HG02938 (cell line): Measurements from ENCODE around the gene PTDSS2.

Source experiments
- ATAC-seq: cut with Tn5 transposase; IDR thresholded peaks from one replicate; pipeline ENCODE4 v1.9.1; 2021; ENCODE audit warnings: mild to moderate bottlenecking, moderate library complexity; ENCODE audit not compliant: unreplicated experiment

PTDSS2 gene

GRCh38 chr11:488579-488978 lies 38.5 kb downstream of the PTDSS2 start:
- no peak for ATAC-seq

DNA sequence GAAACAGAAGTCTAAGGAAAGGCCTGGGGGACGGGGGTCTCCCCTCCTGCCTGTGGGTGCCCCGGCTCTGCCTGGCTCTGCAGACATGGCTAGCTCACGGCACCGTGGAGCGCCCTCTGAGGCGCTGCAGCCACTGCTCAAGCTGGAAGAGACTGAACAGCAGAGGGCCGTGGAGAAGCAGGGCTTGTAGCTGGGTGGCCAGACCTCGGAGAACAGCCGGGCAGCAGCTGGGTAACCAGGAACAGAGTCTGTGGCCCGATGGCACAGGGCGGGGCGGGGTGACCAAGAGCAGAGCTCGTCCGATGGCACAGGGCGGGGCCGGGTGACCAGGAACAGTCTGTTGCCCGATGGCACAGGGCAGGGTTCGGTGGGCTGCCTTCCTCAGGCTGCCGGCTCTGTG lies 38.9 kb downstream of the PTDSS2 start:
- no peak for ATAC-seq

GRCh38 chr11:489610-490185 lies 39.6 kb downstream of the PTDSS2 start:
- ATAC-seq, result no peak

DNA sequence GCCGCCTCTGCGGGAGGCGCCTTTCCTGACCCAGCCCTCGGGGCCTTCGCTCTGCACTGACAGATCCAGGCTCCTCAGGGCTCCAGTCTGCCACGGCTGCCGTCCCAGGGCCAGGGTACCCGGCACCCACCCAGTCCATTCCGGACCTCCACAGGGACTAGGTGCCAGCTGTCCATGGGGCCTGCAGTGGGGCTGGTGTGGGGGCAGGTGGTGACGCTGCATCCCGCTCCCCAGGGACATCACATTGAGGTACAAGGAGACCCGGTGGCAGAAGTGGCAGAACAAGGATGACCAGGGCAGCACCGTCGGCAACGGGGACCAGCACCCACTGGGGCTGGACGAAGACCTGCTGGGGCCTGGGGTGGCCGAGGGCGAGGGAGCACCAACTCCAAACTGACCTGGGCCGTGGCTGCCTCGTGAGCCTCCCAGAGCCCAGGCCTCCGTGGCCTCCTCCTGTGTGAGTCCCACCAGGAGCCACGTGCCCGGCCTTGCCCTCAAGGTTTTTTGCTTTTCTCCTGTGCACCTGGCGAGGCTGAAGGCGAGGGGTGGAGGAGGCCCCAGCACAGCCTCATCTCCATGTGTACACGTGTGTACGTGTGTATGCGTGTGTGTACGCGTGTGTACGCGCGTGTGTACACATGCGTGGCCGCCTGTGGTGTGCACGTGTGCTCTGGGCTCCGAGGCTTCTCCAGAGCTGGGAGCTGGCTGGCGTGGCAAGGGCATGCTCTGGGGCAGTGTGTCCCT lies 40.3 kb downstream of the PTDSS2 start:
- ATAC-seq, result no peak

GRCh38 chr11:490930-491260 lies 40.8 kb downstream of the PTDSS2 start:
- no peak for ATAC-seq

- no peak for ATAC-seq
These were observed 41.3 kb downstream of the PTDSS2 start for GRCh38 chr11:491358-491757.

DNA sequence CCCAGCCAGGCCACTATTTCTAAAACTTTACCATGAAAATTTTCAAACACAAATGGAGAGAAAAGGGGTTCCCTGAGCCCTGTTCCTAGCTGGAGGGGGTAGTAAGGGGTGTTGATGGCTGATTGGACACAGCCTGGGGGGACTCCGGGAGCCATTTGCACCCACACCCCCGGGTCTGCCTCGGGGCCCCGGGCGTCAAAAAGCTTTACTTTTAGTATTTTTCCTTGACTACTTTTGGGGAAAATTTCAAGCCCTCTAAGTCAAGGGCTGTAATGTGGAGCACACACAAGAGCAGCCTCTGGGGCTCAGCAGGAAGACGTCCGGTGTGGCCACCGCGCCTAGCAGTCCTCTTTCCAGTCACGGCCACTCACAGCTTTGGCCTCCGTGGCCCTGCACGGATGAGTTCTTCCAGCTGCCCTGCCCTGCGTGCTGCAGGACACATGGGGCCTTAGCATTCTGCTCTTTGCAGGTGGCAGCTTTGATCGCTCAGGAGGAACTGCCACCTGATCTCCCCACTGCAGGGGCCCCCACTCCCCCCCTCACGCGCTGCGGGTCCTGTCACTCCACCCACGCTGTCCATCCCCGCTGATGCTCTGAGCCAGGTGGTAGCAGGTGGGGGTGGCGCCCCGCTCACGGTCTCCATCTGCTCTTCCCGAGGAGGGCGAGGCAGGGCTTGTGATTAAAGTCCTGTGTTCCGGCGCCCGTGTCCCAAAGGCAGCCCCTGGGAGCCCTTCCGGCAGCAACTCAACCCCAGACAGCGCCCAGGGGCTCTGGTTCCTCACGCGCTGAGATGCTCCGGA lies 42.5 kb downstream of the PTDSS2 start:
- ATAC-seq, result no peak

DNA sequence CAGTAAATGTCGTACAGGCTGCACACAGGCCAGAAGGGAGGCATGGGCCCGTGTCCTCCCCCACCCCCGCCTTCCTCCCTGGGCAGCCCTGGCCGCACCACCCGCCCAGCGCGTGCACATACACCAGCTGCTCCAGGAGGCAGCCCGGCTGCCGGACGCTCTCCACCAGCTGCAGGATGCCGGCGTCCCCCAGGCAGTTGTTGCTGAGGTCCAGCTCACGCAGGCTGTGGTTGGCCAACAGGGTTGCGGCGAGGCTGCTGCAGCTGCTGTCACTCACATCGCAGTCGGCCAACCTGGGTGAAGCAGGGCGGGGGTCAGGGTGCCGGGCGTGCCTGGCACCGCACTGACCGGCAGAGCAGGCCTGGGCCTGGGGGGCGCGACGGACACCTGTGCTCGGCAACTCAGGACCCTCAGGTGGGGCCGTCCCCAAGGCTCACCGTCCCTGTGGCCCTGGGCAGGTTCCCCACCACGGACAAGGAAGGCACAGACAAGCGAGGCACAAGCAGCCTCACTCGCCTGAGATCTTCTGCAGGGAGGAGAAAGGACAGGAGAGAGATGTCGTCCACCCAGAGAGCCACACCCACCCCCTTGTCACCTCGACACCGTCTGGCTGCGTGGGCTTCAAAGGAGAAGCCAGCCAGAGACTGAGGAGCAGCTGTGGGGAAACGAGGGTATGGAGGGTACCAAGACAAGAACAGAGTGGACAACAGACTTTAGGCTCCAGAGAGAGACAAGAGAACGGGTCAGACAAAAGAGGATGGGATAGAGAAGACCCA lies 44.9 kb downstream of the PTDSS2 start:
- no peak for ATAC-seq

GRCh38 chr11:495537-495931 lies 45.5 kb downstream of the PTDSS2 start:
- no peak for ATAC-seq

DNA sequence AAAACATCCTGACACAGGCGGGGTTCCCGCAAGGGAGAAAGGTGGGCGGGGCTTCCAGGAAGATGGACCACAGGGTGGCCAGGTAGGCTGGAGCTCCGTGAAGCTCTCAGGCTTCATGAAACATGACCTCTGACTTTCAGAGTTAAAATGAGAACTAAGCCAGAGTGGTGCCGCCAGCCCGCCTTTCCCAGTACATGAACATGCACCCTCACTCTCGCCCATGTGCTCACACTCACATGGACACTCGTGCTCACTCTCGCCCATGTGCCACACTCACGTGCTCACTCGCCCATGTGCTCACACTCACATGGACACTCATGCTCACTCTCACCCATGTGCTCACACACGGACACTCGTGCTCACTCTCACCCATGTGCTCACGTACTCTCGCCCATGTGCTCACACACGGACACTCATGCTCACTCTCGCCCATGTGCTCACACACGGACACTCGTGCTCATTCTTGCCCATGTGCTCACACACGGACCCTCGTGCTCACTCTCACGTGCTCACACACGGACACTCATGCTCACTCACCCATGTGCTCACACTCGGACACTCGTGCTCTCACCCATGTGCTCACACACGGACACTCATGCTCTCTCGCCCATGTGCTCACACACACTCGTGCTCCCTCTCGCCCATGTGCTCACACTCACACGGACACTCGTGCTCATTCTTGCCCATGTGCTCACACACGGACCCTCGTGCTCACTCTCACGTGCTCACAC lies 46.9 kb downstream of the PTDSS2 start:
- ATAC-seq, result no peak

DNA sequence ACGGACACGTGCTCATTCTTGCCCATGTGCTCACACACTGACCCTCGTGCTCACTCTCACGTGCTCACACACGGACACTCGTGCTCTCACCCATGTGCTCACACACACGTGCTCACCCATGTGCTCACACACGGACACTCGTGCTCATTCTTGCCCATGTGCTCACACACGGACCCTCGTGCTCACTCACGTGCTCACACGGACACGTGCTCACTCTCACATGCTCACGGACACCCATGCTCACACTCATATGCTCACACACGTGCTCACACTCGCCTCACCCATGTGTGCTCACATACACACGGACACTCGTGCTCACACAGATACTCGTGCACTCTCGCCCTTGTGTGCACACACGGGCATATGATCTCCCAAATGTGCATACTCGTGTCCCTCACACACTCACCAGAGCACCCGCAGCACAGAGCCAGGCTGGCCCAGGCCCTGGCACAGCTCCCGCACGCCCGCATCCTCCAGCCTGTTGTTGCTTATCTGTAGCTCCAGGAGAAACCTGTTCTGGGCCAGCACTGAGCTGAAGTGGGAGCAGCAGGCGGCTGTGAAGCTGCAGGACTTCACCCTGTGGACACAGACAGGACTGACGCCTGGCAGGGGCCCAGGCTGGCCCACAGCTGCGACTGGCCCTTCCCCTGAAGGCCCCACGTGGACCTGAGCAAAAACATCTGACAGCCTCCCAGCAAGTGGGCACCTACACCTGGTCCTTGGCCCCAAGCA lies 47.7 kb downstream of the PTDSS2 start:
- ATAC-seq, result no peak

DNA sequence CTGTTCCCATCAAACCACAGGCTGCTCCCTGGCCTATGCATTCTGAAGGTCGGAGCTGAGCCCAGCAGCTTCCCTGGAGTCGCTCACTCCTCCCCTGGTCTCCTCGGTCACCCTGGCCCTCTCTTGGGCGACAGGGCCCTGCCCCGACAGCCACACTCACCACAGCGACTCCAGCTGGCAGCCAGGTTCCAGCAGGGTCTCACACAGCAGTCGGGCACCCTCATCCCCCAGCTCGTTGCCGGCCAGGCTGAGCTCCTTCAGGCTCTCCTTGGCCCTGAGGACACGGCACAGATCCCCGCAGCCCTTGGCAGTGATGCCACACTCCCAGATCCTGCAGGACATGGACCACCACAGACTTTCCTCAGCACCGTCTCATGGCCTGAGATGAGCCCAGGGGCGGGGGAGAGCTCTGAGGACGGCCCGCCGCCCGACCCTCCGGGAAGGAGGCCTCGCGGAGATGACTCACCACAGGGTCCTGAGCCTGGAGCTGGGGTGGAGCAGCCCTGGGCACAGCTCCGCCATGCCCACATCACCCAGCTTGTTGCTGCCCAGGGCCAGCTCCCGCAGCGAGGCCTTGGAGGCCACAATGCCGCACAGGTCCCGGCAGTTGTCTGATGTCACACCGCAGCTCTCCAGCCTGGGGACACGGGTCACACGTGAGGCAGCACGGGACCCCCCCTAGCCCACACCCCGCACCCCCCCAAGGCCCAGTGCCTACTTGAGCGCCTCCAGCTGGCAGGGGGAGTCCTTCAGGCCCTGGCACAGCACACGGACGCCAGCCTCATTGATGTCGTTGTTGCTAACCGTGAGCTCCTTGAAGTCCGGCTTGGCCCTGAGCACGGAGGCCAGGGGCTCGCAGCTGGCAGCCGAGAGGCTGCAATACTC lies 48.5 kb downstream of the PTDSS2 start:
- ATAC-seq, result no peak

- no peak for ATAC-seq
These were observed 49.4 kb downstream of the PTDSS2 start for GRCh38 chr11:499201-500076.

DNA sequence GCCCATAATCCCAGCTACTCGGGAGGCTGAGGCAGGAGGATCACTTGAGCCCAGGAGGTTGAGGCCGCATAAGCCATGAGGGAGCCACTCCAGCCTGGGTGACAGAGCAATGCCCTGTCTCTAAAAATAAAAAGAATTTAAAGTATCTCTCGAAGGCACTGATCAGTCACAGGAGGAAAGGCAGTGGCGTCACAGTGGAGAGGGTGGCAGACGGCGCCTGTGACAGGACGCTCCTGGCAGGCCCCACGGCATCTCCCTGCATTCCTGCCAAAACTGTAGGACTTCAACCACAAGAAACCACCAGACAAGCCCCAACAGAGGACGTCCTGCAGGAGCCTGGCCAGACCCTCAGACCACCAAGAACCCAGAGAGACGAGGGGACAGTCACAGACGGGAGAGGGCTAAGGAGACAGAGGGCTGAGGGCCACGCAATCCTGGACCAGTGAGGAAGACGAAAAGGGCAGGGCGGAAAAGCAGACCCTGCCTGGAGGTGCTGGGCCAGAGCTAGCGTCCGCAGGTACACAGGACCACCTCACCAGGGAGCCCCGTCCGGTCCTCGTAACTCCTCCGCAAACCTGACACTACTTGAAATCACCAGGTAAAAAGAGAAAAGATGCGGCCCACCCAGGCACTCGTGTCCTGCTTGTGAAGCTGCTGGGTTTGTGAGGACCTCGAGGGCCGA lies 51.1 kb downstream of the PTDSS2 start:
- no peak for ATAC-seq

GRCh38 chr11:501683-502287 lies 51.7 kb downstream of the PTDSS2 start:
- no peak for ATAC-seq

- no peak for ATAC-seq
These were observed 52.5 kb downstream of the PTDSS2 start for GRCh38 chr11:502288-503178.
